T-cell (primary cell): ENCODE results near the gene C12orf76. TPM values are rescaled to one million over a fixed set of nuclear protein-coding genes. Genes with fewer than 3 reads are reported as not detected.
"Not testable (repeated sequence)": the region's sequence is repeated elsewhere in the genome, so short reads cannot be mapped to it uniquely, and the experiment has no call there.

Source experiments
- ATAC-seq, 4 experiments: fragments of 200-7000 bp in 3 of 4; fragments of 150-1000 bp in 1 of 4; cut with Tn5 transposase; replicated peaks in 1 of 4; 1 replicate in 3 of 4; 2 replicates in 1 of 4; pipeline ENCODE4 v1.10.0; 2021; ENCODE audit warnings: moderate library complexity in 3 of 4, mild to moderate bottlenecking in 2 of 4, moderate number of reproducible peaks in 1 of 4
- CTCF ChIA-PET, 2 donors: fragments of 300-600 bp; sonication (Branson Sonifier 250); formaldehyde crosslinking; loops; one replicate each; lab custom pipeline; 2022; ENCODE audit warnings: antibody characterized with exemption in 2 of 2; lab: Charles Lee
- POLR2A ChIA-PET, 2 donors: fragments of 300-600 bp; sonication (Branson Sonifier 250); formaldehyde crosslinking; loops; one replicate each; lab custom pipeline; 2022; ENCODE audit warnings: antibody characterized with exemption in 2 of 2; lab: Charles Lee
- DNase-seq, 35 experiments: peaks; one replicate each; pipeline versions ENCODE4 v3.0.0 to v3.0.0-alpha.2; 2013 to 2023
- H3K27ac ChIP-seq: one replicate; pipeline ENCODE4 v1.5.1; 2013; ENCODE audit warnings: low read length
- H3K27me3 ChIP-seq, 2 experiments: replicated peaks in 1 of 2; 1 replicate in 1 of 2; 2 replicates in 1 of 2; pipeline versions ENCODE4 v1.6.1 to v1.7.0; 2013; ENCODE audit warnings: low read length in 1 of 2, mixed read lengths in 1 of 2; ENCODE audit not compliant: control insufficient read depth in 2 of 2, insufficient read depth in 2 of 2; ENCODE audit errors: extremely low read depth in 1 of 2
- H3K36me3 ChIP-seq, 2 donors: 1 replicate in 1 of 2; 2 replicates in 1 of 2; pipeline versions ENCODE4 v1.6.1 to v1.7.0; 2013; ENCODE audit warnings: low read length in 1 of 2; ENCODE audit not compliant: control insufficient read depth in 2 of 2, insufficient read depth in 1 of 2; ENCODE audit errors: extremely low read depth in 1 of 2
- H3K4me1 ChIP-seq, 2 experiments: 1 replicate in 1 of 2; 2 replicates in 1 of 2; pipeline versions ENCODE4 v1.6.1 to v1.7.0; 2013; ENCODE audit warnings: low read length in 2 of 2, mixed read lengths in 1 of 2; ENCODE audit not compliant: insufficient read depth in 2 of 2, control insufficient read depth in 1 of 2; ENCODE audit errors: extremely low read depth in 1 of 2
- H3K4me3 ChIP-seq, 2 donors: 1 replicate in 1 of 2; 2 replicates in 1 of 2; pipeline versions ENCODE4 v1.5.1 to v1.7.0; 2013; ENCODE audit warnings: mild to moderate bottlenecking in 2 of 2, low read length in 1 of 2, moderate library complexity in 1 of 2; ENCODE audit not compliant: control insufficient read depth in 1 of 2; ENCODE audit errors: extremely low read depth in 1 of 2
- H3K9me3 ChIP-seq: 2 replicates; pipeline ENCODE4 v1.7.0; 2013
- H3K27ac Mint-ChIP-seq, 2 donors: one replicate each; pipeline ENCODE4 v1.8.0; 2020 to 2021; ENCODE audit warnings: mild to moderate bottlenecking in 2 of 2, mixed read lengths in 2 of 2
- H3K27me3 Mint-ChIP-seq, 2 donors: one replicate each; pipeline ENCODE4 v1.8.0; 2021 to 2022; ENCODE audit warnings: mixed read lengths in 2 of 2
- H3K36me3 Mint-ChIP-seq: one replicate; pipeline ENCODE4 v1.8.0; 2021; ENCODE audit warnings: mixed read lengths
- H3K4me1 Mint-ChIP-seq, 3 donors: one replicate each; pipeline ENCODE4 v1.8.0; 2020 to 2022; ENCODE audit warnings: mixed read lengths in 3 of 3, mild to moderate bottlenecking in 1 of 3
- H3K4me3 Mint-ChIP-seq, 3 donors: one replicate each; pipeline ENCODE4 v1.8.0; 2020 to 2022; ENCODE audit warnings: mild to moderate bottlenecking in 3 of 3, mixed read lengths in 3 of 3, moderate library complexity in 3 of 3
- H3K9me3 Mint-ChIP-seq, 3 donors: one replicate each; pipeline ENCODE4 v1.8.0; 2020 to 2022; ENCODE audit warnings: mixed read lengths in 3 of 3
- WGBS: methylation state at CpG from one replicate; pipeline ENCODE4 v1.1.5; 2013; ENCODE audit warnings: missing lambda C conversion rate; ENCODE audit not compliant: insufficient coverage; 5-methylcytosine and 5-hydroxymethylcytosine counted together
- total RNA-seq, 35 experiments: library from RNA in 6 of 35; stranded (reverse) in 6 of 35; fragments of 120-200 nt in 1 of 35; gene quantifications; one replicate each; pipeline versions ENCODE4 v1.2.1 to v1.2.4 and lab custom pipeline; 2013 to 2026

C12orf76 gene
- total RNA-seq, 5 donors from 2014 or later (not counting 1 experiment from before 2014, with no cell fraction given) = 13.6 to 31.0 (median 28.5) TPM

- H3K36me3 Mint-ChIP-seq = no peaks in the 10 kb centered on the region
- H3K9me3 ChIP-seq = no peaks in the 10 kb centered on the region
- no peaks in the 10 kb centered on the region for H3K9me3 Mint-ChIP-seq
- ATAC-seq = no peak
- H3K36me3 ChIP-seq = no peaks in the 10 kb centered on the region
- WGBS = no CpG with 5 or more reads among the region's 2 CpGs
- H3K4me3 ChIP-seq = no peak overlapping the region
- no peaks in the 10 kb centered on the region for H3K27me3 Mint-ChIP-seq
- no peak overlapping the region for H3K27ac Mint-ChIP-seq
- no peak overlapping the region for H3K4me3 Mint-ChIP-seq
- CTCF ChIA-PET = no interaction called here
- H3K4me1 ChIP-seq = peaks cover 4 to 12% of the 10 kb centered on the region in 2 experiments
- H3K4me1 Mint-ChIP-seq = peaks cover 13 to 21% (median 13%) of the 10 kb centered on the region in 3 donors
- no peak overlapping the region for H3K27ac ChIP-seq
- no peak for DNase-seq
- POLR2A ChIA-PET = interaction anchor here in 1 of 2 donors (0.5 kb wide), 1 partner anchor 1629 kb away, joined by 7 read pairs; no protein-coding TSS in a partner anchor
- no peaks in the 10 kb centered on the region for H3K27me3 ChIP-seq
Measured at GRCh38 chr12:110068654-110069053, 20.3 kb upstream of the C12orf76 start.

- H3K4me1 ChIP-seq, H3K36me3 ChIP-seq, H3K27me3 ChIP-seq, H3K9me3 ChIP-seq, DNase-seq, H3K27me3 Mint-ChIP-seq, H3K4me3 Mint-ChIP-seq, H3K9me3 Mint-ChIP-seq, H3K4me3 ChIP-seq, H3K36me3 Mint-ChIP-seq, ATAC-seq, H3K27ac ChIP-seq, H3K27ac Mint-ChIP-seq, CTCF ChIA-PET, POLR2A ChIA-PET: not testable (repeated sequence)
- peaks cover 7 to 15% (median 8%) of the 10 kb centered on the region in 3 donors for H3K4me1 Mint-ChIP-seq
- 80% methylated on average over 6 of the region's 9 CpGs for WGBS
Measured at GRCh38 chr12:110068115-110068514, 19.8 kb upstream of the C12orf76 start.

GRCh38 chr12:110067531-110067930 is 19.2 kb upstream of the C12orf76 start:
- Histone ChIP-seq H3K27ac (no peak overlapping the region), H3K9me3 (no peaks in the 10 kb centered on the region), H3K36me3 (no peaks in the 10 kb centered on the region), H3K4me1 (peaks cover 0 to under 1% of the 10 kb centered on the region in 2 experiments), H3K4me3 (no peak overlapping the region), H3K27me3 (no peaks in the 10 kb centered on the region)
- no peaks in the 10 kb centered on the region for H3K9me3 Mint-ChIP-seq
- POLR2A ChIA-PET = no interaction called here
- WGBS = 80% methylated on average over 2 of the region's 7 CpGs
- no peaks in the 10 kb centered on the region for H3K27me3 Mint-ChIP-seq
- H3K36me3 Mint-ChIP-seq = no peaks in the 10 kb centered on the region
- ATAC-seq (no peak), DNase-seq (no peak)
- H3K4me3 Mint-ChIP-seq = no peak overlapping the region
- CTCF ChIA-PET = no interaction called here
- peaks cover 4 to 10% (median 5%) of the 10 kb centered on the region in 3 donors for H3K4me1 Mint-ChIP-seq
- H3K27ac Mint-ChIP-seq = no peak overlapping the region

- H3K4me3 ChIP-seq = no peak overlapping the region
- Mint-ChIP-seq H3K36me3 (no peaks in the 10 kb centered on the region), H3K9me3 (no peaks in the 10 kb centered on the region), H3K4me1 (no peaks in the 10 kb centered on the region), H3K27ac (no peak overlapping the region), H3K4me3 (no peak overlapping the region), H3K27me3 (no peaks in the 10 kb centered on the region)
- H3K27me3 ChIP-seq = no peaks in the 10 kb centered on the region
- no peak for ATAC-seq
- H3K9me3 ChIP-seq = no peaks in the 10 kb centered on the region
- 86% methylated on average over 1 of the region's 2 CpGs for WGBS
- DNase-seq = no peak
- CTCF ChIA-PET = no interaction called here
- POLR2A ChIA-PET = no interaction called here
- no peaks in the 10 kb centered on the region for H3K4me1 ChIP-seq
- no peaks in the 10 kb centered on the region for H3K36me3 ChIP-seq
- no peak overlapping the region for H3K27ac ChIP-seq
Measured at GRCh38 chr12:110065540-110065939, 17.2 kb upstream of the C12orf76 start.

- DNase-seq (no peak), ATAC-seq (no peak)
- Mint-ChIP-seq H3K4me1 (peaks cover 0 to 2% (median 0%) of the 10 kb centered on the region in 3 donors), H3K4me3 (no peak overlapping the region), H3K27me3 (no peaks in the 10 kb centered on the region), H3K36me3 (no peaks in the 10 kb centered on the region), H3K27ac (no peak overlapping the region), H3K9me3 (no peaks in the 10 kb centered on the region)
- WGBS = 100% methylated on average over 1 of the region's 2 CpGs
- no peak overlapping the region for H3K4me3 ChIP-seq
- no peaks in the 10 kb centered on the region for H3K27me3 ChIP-seq
- H3K27ac ChIP-seq = no peak overlapping the region
- no peaks in the 10 kb centered on the region for H3K4me1 ChIP-seq
- POLR2A ChIA-PET = interaction anchor here in 1 of 2 donors (0.6 kb wide), 2 partner anchors 291 to 344 kb away, joined by 6 to 11 read pairs; no protein-coding TSS in a partner anchor
- H3K9me3 ChIP-seq = no peaks in the 10 kb centered on the region
- CTCF ChIA-PET = interaction anchor here in 1 of 2 donors (0.6 kb wide), 2 partner anchors 22 to 623 kb away, joined by 3 to 6 read pairs; no protein-coding TSS in a partner anchor
- no peaks in the 10 kb centered on the region for H3K36me3 ChIP-seq
Measured at GRCh38 chr12:110062241-110062640, 13.9 kb upstream of the C12orf76 start.

GRCh38 chr12:110059651-110060000 is 11.3 kb upstream of the C12orf76 start:
- Mint-ChIP-seq H3K9me3 (no peaks in the 10 kb centered on the region), H3K27me3 (no peaks in the 10 kb centered on the region), H3K36me3 (no peaks in the 10 kb centered on the region), H3K27ac (no peak overlapping the region), H3K4me3 (no peak overlapping the region), H3K4me1 (peaks cover 0 to 2% (median 0%) of the 10 kb centered on the region in 3 donors)
- H3K27me3 ChIP-seq = no peaks in the 10 kb centered on the region
- no peaks in the 10 kb centered on the region for H3K9me3 ChIP-seq
- POLR2A ChIA-PET = no interaction called here
- no peak overlapping the region for H3K27ac ChIP-seq
- no peak overlapping the region for H3K4me3 ChIP-seq
- ATAC-seq (no peak), DNase-seq (no peak)
- CTCF ChIA-PET = no interaction called here
- no peaks in the 10 kb centered on the region for H3K4me1 ChIP-seq
- WGBS = 100% methylated on average over 1 of the region's 2 CpGs
- no peaks in the 10 kb centered on the region for H3K36me3 ChIP-seq
